CD14-positive monocyte (primary cell): ENCODE measurements around the gene RNF135. TPM values are rescaled to one million over a fixed set of nuclear protein-coding genes. Genes with fewer than 3 reads are reported as not detected.
"Not testable (repeated sequence)": the region's sequence is repeated elsewhere in the genome, so short reads cannot be mapped to it uniquely, and the experiment has no call there.

ENCODE experiments used
- DNase-seq, 3 donors: peaks; one replicate each; pipeline ENCODE4 v3.0.0-alpha.2; 2011 to 2022
- H2AFZ ChIP-seq: 2 replicates; pipeline ENCODE4 v1.6.0; 2012; ENCODE audit warnings: mild to moderate bottlenecking, low read depth, low read length, inconsistent platforms; ENCODE audit not compliant: insufficient read depth, poor library complexity, severe bottlenecking
- H3K27ac ChIP-seq, 2 donors: 1 replicate in 1 of 2; 2 replicates in 1 of 2; pipeline ENCODE4 v1.5.1; 2012 to 2013; ENCODE audit warnings: low read length in 2 of 2, control low read depth in 1 of 2, inconsistent platforms in 1 of 2, low read depth in 1 of 2, mild to moderate bottlenecking in 1 of 2
- H3K27me3 ChIP-seq, 2 donors: one replicate each; pipeline versions ENCODE4 v1.6.0 to v1.6.1; 2011 to 2013; ENCODE audit warnings: low read length in 2 of 2; ENCODE audit not compliant: control insufficient read depth in 2 of 2, insufficient read depth in 2 of 2
- H3K36me3 ChIP-seq, 2 donors: replicated peaks in 1 of 2; 1 replicate in 1 of 2; 2 replicates in 1 of 2; pipeline versions ENCODE4 v1.5.1 to v1.6.1; 2012 to 2013; ENCODE audit warnings: low read length in 2 of 2, control low read depth in 1 of 2, inconsistent platforms in 1 of 2, mild to moderate bottlenecking in 1 of 2; ENCODE audit not compliant: insufficient read depth in 2 of 2, control insufficient read depth in 1 of 2
- H3K4me1 ChIP-seq, 2 donors: 1 replicate in 1 of 2; 2 replicates in 1 of 2; pipeline versions ENCODE4 v1.5.1 to v1.6.1; 2012 to 2013; ENCODE audit warnings: low read length in 2 of 2, control low read depth in 1 of 2, inconsistent platforms in 1 of 2, mild to moderate bottlenecking in 1 of 2, moderate library complexity in 1 of 2; ENCODE audit not compliant: insufficient read depth in 2 of 2, control insufficient read depth in 1 of 2
- H3K4me2 ChIP-seq: replicated peaks from 2 replicates; pipeline ENCODE3; 2012; ENCODE audit warnings: low read length, moderate library complexity, mild to moderate bottlenecking; ENCODE audit not compliant: poor library complexity, severe bottlenecking; ENCODE audit errors: extremely low read depth
- H3K4me3 ChIP-seq, 3 experiments: fragments of 200-600 bp in 1 of 3; sonication (generic) in 1 of 3; replicated peaks in 1 of 3; 1 replicate in 2 of 3; 2 replicates in 1 of 3; pipeline ENCODE4 v1.5.1; 2011 to 2013; ENCODE audit warnings: low read length in 3 of 3, mild to moderate bottlenecking in 3 of 3, control low read depth in 2 of 3, low read depth in 2 of 3, inconsistent platforms in 1 of 3, moderate library complexity in 1 of 3
- H3K79me2 ChIP-seq: 2 replicates; pipeline ENCODE4 v1.6.0; 2012; ENCODE audit warnings: mild to moderate bottlenecking, control low read depth, inconsistent platforms, low read length, moderate library complexity; ENCODE audit not compliant: insufficient read depth
- H3K9ac ChIP-seq: 2 replicates; pipeline ENCODE4 v1.6.0; 2017; ENCODE audit warnings: low read length, mild to moderate bottlenecking; ENCODE audit not compliant: insufficient read depth, poor library complexity, severe bottlenecking
- H3K9me3 ChIP-seq, 2 donors: replicated peaks in 1 of 2; 1 replicate in 1 of 2; 2 replicates in 1 of 2; pipeline versions ENCODE4 v1.5.1 to v1.6.1; 2012 to 2013; ENCODE audit warnings: low read length in 2 of 2, control low read depth in 1 of 2; ENCODE audit not compliant: control insufficient read depth in 1 of 2, insufficient read depth in 1 of 2
- H4K20me1 ChIP-seq: 2 replicates; pipeline ENCODE4 v1.6.0; 2012; ENCODE audit warnings: mild to moderate bottlenecking, low read length, control low read depth, moderate library complexity; ENCODE audit not compliant: insufficient read depth
- H3K27ac Mint-ChIP-seq, 7 donors: one replicate each; pipeline ENCODE4 v1.8.0; 2020; ENCODE audit warnings: mild to moderate bottlenecking in 7 of 7, mixed read lengths in 7 of 7, moderate library complexity in 6 of 7, inconsistent platforms in 2 of 7
- H3K27me3 Mint-ChIP-seq, 3 donors: one replicate each; pipeline ENCODE4 v1.8.0; 2021 to 2022; ENCODE audit warnings: low read depth in 3 of 3, mild to moderate bottlenecking in 3 of 3, mixed read lengths in 3 of 3, moderate library complexity in 3 of 3, inconsistent platforms in 1 of 3
- H3K36me3 Mint-ChIP-seq, 2 donors: one replicate each; pipeline ENCODE4 v1.8.0; 2020; ENCODE audit warnings: mixed read lengths in 2 of 2, inconsistent platforms in 1 of 2, mild to moderate bottlenecking in 1 of 2
- H3K4me1 Mint-ChIP-seq: one replicate; pipeline ENCODE4 v1.8.0; 2020; ENCODE audit warnings: mild to moderate bottlenecking, mixed read lengths
- H3K4me3 Mint-ChIP-seq, 2 donors: one replicate each; pipeline ENCODE4 v1.8.0; 2020; ENCODE audit warnings: mild to moderate bottlenecking in 2 of 2, mixed read lengths in 2 of 2, moderate library complexity in 1 of 2
- H3K9me3 Mint-ChIP-seq, 7 donors: one replicate each; pipeline ENCODE4 v1.8.0; 2020 to 2022; ENCODE audit warnings: mixed read lengths in 7 of 7, mild to moderate bottlenecking in 6 of 7, moderate library complexity in 6 of 7, inconsistent platforms in 2 of 7
- WGBS: methylation state at CpG from one replicate; pipeline ENCODE4 v1.1.5; 2013; ENCODE audit warnings: missing lambda C conversion rate; ENCODE audit not compliant: insufficient coverage; 5-methylcytosine and 5-hydroxymethylcytosine counted together
- intact Hi-C, 2 donors: fragments of 100-400 bp; cut with micrococcal nuclease; formaldehyde crosslinking; loops; one replicate each; pipeline versions ENCODE4 v1.15.0 to v1.15.1; 2023
- polyA plus RNA-seq, 3 donors: library from polyadenylated mRNA; depleted of rRNA in 1 of 3; unstranded in 2 of 3; stranded (reverse) in 1 of 3; fragments of 300-500 nt in 2 of 3; fragments of >200 nt in 1 of 3; fragmentation: Illumina TruSeq in 2 of 3; gene quantifications; 1 replicate in 2 of 3; 2 replicates in 1 of 3; pipeline ENCODE4 v1.2.3, GENCODE V29; 2012 to 2021
- TF ChIP-seq, protein P1 (sequence below): fragments of 200-600 bp; IDR thresholded peaks from one replicate; pipeline ENCODE4 v1.8.0; 2022; ENCODE audit warnings: antibody characterized with exemption, mild to moderate bottlenecking

The RNF135 gene
- polyA plus RNA-seq, 3 donors, result 51.4 to 74.8 (median 66.6) TPM

DNA sequence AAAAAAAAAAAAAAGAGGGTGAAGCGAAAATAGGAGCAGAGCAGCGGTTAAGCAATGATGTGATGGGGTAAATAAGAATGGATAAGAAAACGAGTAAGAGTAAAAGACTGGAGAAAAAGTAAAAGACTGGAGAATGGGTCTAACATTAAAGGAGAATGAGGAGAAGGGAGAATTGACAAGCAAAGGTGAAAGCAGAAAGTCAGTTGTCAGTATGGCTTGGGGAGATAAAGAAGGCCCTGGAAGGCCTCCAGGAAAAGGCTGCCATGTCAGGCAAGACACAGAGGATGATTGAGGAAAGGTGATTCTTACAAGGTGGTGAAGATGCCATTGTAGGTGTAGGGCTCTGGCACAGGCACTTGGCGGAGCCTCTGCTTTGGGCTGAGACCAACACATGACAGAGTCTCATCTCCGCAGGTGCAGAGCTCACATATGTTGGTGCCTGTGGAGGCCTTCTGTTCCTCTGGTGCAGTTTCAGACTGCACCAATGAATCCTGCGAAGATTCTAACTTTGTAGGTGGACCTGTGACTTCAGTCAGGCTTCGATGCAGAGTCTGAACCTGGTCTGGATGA is 76.1 kb downstream of the RNF135 start:
- H3K27ac ChIP-seq, H4K20me1 ChIP-seq, H3K36me3 Mint-ChIP-seq, H3K9ac ChIP-seq, H3K4me3 Mint-ChIP-seq, H3K27me3 Mint-ChIP-seq, H3K79me2 ChIP-seq, intact Hi-C loops, H3K4me2 ChIP-seq, DNase-seq, H2AFZ ChIP-seq, H3K27ac Mint-ChIP-seq, H3K27me3 ChIP-seq, H3K9me3 ChIP-seq, H3K36me3 ChIP-seq, H3K4me3 ChIP-seq, H3K9me3 Mint-ChIP-seq: not testable (repeated sequence)
- WGBS, result no CpG with 5 or more reads among the region's 7 CpGs
- peaks cover 17% of the 10 kb centered on the region for H3K4me1 Mint-ChIP-seq
- H3K4me1 ChIP-seq, result peaks cover 16% of the 10 kb centered on the region in 2 donors

DNA sequence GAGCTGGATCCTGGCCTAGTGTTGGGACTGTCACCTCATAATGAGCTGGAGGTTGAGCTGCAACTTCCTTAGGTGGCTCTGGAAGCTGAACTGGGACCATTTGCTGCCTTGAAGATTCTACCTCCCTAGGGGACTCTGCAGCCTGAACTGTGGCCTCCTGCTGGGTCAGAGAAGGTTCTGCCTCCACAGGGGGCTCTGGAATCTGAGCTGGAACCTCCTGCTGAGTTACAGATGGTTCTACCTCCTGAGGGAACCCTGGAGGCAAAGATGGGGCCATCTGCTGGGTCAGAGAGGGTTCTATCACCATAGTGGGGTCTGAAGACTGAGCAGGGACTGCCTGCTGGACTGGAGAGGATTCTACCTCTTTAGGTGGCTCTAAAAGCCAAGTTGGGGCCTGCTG is 77.3 kb downstream of the RNF135 start:
- TF ChIP-seq, protein P1, sequence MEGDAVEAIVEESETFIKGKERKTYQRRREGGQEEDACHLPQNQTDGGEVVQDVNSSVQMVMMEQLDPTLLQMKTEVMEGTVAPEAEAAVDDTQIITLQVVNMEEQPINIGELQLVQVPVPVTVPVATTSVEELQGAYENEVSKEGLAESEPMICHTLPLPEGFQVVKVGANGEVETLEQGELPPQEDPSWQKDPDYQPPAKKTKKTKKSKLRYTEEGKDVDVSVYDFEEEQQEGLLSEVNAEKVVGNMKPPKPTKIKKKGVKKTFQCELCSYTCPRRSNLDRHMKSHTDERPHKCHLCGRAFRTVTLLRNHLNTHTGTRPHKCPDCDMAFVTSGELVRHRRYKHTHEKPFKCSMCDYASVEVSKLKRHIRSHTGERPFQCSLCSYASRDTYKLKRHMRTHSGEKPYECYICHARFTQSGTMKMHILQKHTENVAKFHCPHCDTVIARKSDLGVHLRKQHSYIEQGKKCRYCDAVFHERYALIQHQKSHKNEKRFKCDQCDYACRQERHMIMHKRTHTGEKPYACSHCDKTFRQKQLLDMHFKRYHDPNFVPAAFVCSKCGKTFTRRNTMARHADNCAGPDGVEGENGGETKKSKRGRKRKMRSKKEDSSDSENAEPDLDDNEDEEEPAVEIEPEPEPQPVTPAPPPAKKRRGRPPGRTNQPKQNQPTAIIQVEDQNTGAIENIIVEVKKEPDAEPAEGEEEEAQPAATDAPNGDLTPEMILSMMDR, result no peak
- DNase-seq, result no peak
- Histone ChIP-seq H3K36me3 (no peaks in the 10 kb centered on the region), H3K27me3 (no peaks in the 10 kb centered on the region), H3K9me3 (no peaks in the 10 kb centered on the region), H3K27ac (no peak overlapping the region), H3K79me2 (no peaks in the 10 kb centered on the region), H3K4me3 (no peak overlapping the region), H3K4me2 (no peak overlapping the region), H2AFZ (no peak overlapping the region), H4K20me1 (no peaks in the 10 kb centered on the region), H3K4me1 (peaks cover 28% of the 10 kb centered on the region in 2 donors), H3K9ac (no peak overlapping the region)
- H3K9me3 Mint-ChIP-seq, result peaks cover 0 to 5% (median 0%) of the 10 kb centered on the region in 7 donors
- H3K27me3 Mint-ChIP-seq, result no peaks in the 10 kb centered on the region
- no peak overlapping the region for H3K27ac Mint-ChIP-seq
- H3K4me1 Mint-ChIP-seq, result peaks cover 29% of the 10 kb centered on the region
- no peak overlapping the region for H3K4me3 Mint-ChIP-seq
- intact Hi-C loops, result no loop called here
- H3K36me3 Mint-ChIP-seq, result peaks cover 0 to 9% of the 10 kb centered on the region in 2 donors
